Mesothelial cell of epicardium (in vitro differentiated cells): ENCODE data around the gene CEBPB. TPM values are rescaled to one million over a fixed set of nuclear protein-coding genes. Genes with fewer than 3 reads are reported as not detected.
"Not testable (repeated sequence)": the region's sequence is repeated elsewhere in the genome, so short reads cannot be mapped to it uniquely, and the experiment has no call there.

Source experiments
- DNase-seq, 2 experiments: peaks; one replicate each; pipeline ENCODE4 v3.0.0; 2021; ENCODE audit warnings: low spot score in 2 of 2; ENCODE audit not compliant: unreplicated experiment in 2 of 2
- H3K27ac Mint-ChIP-seq: 2 replicates; pipeline ENCODE4 v1.8.0; 2021; ENCODE audit warnings: mixed read lengths
- H3K27me3 Mint-ChIP-seq: 2 replicates; pipeline ENCODE4 v1.8.0; 2021; ENCODE audit warnings: low read depth, mixed read lengths
- H3K36me3 Mint-ChIP-seq: 2 replicates; pipeline ENCODE4 v1.8.0; 2021; ENCODE audit warnings: mixed read lengths
- H3K4me1 Mint-ChIP-seq: 2 replicates; pipeline ENCODE4 v1.8.0; 2021; ENCODE audit warnings: mixed read lengths
- H3K4me3 Mint-ChIP-seq: 2 replicates; pipeline ENCODE4 v1.8.0; 2021; ENCODE audit warnings: mild to moderate bottlenecking, moderate library complexity, mixed read lengths
- H3K9me3 Mint-ChIP-seq: 2 replicates; pipeline ENCODE4 v1.8.0; 2021; ENCODE audit warnings: mixed read lengths
- total RNA-seq: library from RNA; stranded (reverse); gene quantifications from 3 replicates; pipeline ENCODE4 v1.2.1, GENCODE V29; 2021
- TF ChIP-seq, protein P1 (sequence below): fragments of 200-600 bp; sonication (generic); IDR thresholded peaks from one replicate; pipeline ENCODE4 v1.5.0; 2021; ENCODE audit warnings: antibody characterized with exemption; ENCODE audit not compliant: unreplicated experiment

The CEBPB gene
- total RNA-seq, 1 donor from 2014 or later: 25.6 TPM

DNA sequence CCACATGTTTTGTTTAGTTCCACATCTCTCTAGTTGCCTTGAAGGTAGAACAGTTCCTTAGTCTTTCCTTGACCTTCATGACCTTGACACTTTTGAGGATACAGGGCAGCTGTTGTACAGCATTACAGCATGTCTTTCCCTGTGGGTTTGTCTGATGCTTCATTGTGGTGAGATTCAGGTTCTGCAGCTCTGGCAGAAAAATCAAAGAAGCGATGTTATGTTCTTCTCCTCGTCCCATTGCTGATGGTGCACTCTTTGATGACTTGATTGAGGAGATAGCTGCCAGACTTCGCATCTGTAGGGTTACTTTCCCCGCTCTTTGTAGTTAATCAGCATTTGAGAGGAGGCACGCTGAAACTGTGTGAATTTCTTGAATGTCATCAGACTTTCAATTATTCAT, 12.0 kb downstream of the CEBPB start:
- DNase-seq: no peak
- H3K4me1 Mint-ChIP-seq: peaks cover 3% of the 10 kb centered on the region
- H3K27me3 Mint-ChIP-seq: no peaks in the 10 kb centered on the region
- H3K36me3 Mint-ChIP-seq: peaks cover 2% of the 10 kb centered on the region
- no peak overlapping the region for H3K27ac Mint-ChIP-seq
- TF ChIP-seq, protein P1, sequence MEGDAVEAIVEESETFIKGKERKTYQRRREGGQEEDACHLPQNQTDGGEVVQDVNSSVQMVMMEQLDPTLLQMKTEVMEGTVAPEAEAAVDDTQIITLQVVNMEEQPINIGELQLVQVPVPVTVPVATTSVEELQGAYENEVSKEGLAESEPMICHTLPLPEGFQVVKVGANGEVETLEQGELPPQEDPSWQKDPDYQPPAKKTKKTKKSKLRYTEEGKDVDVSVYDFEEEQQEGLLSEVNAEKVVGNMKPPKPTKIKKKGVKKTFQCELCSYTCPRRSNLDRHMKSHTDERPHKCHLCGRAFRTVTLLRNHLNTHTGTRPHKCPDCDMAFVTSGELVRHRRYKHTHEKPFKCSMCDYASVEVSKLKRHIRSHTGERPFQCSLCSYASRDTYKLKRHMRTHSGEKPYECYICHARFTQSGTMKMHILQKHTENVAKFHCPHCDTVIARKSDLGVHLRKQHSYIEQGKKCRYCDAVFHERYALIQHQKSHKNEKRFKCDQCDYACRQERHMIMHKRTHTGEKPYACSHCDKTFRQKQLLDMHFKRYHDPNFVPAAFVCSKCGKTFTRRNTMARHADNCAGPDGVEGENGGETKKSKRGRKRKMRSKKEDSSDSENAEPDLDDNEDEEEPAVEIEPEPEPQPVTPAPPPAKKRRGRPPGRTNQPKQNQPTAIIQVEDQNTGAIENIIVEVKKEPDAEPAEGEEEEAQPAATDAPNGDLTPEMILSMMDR: no peak
- peaks cover 28% of the 10 kb centered on the region for H3K9me3 Mint-ChIP-seq
- no peak overlapping the region for H3K4me3 Mint-ChIP-seq

GRCh38 chr20:50203951-50204937, 13.6 kb downstream of the CEBPB start:
- H3K36me3 Mint-ChIP-seq: peaks cover 2% of the 10 kb centered on the region
- no peak overlapping the region for H3K4me3 Mint-ChIP-seq
- H3K27ac Mint-ChIP-seq: no peak overlapping the region
- peaks cover 28% of the 10 kb centered on the region for H3K9me3 Mint-ChIP-seq
- H3K27me3 Mint-ChIP-seq: no peaks in the 10 kb centered on the region
- no peak for DNase-seq
- TF ChIP-seq, protein P1: no peak
- H3K4me1 Mint-ChIP-seq: peaks cover 3% of the 10 kb centered on the region

DNA sequence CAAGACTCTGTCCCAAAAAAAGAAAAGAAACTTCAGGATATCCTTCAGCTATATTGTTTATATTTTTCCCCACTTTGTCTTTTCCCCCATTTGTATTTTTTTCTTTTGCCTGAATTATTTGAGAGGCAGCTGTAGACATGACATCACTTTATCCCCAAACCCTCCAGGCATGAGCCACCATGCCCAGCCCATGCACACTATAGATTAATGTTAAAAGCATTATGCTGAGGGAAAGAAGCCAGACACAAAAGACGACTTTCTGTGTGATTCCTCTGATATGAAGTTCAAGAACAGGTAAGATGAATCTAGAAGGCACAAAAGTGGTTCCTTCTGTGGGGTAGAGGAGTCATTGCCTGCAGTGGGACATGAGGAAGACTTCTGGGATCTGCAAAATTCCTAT, 16.4 kb downstream of the CEBPB start:
- Mint-ChIP-seq H3K4me3 (no peak overlapping the region), H3K27me3 (no peaks in the 10 kb centered on the region), H3K9me3 (peaks cover 20% of the 10 kb centered on the region), H3K36me3 (no peaks in the 10 kb centered on the region), H3K4me1 (peaks cover 13% of the 10 kb centered on the region), H3K27ac (no peak overlapping the region)
- no peak for DNase-seq
- TF ChIP-seq, protein P1: no peak

DNA sequence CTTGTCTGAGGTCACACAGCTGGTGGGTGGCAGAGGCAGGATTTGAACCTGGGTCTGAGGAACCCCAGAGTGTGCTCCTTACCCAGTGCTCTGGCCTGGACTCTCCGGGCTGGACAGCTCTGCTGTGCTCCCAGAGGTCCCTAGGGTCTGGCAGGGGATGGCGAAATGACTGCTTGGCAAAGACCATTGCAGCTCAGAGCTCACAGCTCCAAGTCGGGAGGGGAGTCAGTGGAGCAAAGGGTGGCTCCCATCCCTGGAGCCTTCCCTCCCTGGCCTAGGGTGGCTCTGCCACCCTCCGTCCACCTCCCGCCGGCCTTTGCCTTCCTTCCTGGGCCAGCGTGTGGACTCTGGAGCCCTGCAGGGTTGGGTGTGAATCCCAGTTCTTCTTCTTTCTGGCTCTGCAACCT, 17.5 kb downstream of the CEBPB start:
- Mint-ChIP-seq H3K36me3 (no peaks in the 10 kb centered on the region), H3K9me3 (peaks cover 14% of the 10 kb centered on the region), H3K4me3 (no peak overlapping the region), H3K4me1 (peaks cover 14% of the 10 kb centered on the region), H3K27me3 (no peaks in the 10 kb centered on the region), H3K27ac (no peak overlapping the region)
- DNase-seq: no peak
- TF ChIP-seq, protein P1: no peak

GRCh38 chr20:50208815-50209214, 18.2 kb downstream of the CEBPB start:
- peaks cover 14% of the 10 kb centered on the region for H3K4me1 Mint-ChIP-seq
- H3K27me3 Mint-ChIP-seq, H3K9me3 Mint-ChIP-seq, H3K36me3 Mint-ChIP-seq, H3K27ac Mint-ChIP-seq, DNase-seq, H3K4me3 Mint-ChIP-seq: not testable (repeated sequence)

DNA sequence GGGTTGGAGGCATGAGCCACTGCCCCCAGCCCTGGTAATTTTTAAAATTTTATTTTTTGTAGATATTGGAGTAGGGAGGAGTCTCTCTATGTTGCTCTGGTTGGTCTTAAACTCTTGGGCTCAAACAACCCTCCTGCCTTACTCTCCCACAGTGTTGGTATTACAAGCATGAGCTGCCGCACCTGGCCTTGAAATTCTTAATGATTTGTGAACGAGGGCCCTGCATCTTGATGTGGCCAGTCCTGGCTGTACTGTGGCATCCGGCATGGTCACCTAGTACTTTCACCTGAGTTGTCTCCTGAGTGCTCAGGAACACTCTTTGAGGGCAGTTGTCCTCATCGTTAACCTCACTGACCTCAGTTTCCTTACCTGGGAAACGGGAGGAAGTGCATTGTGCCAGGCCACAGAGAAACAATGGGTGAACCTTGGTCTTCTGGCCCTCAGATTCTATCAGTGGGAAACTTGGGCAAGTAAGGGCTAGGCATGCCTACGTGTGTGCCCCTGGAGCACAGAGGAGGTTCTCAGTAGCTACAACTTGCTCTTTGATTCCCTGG, 19.5 kb downstream of the CEBPB start:
- H3K27ac Mint-ChIP-seq: no peak overlapping the region
- TF ChIP-seq, protein P1: no peak
- peaks cover 17% of the 10 kb centered on the region for H3K4me1 Mint-ChIP-seq

More for the DNA sequence above, 19.5 kb downstream of the CEBPB start:
- Mint-ChIP-seq H3K27me3 (no peaks in the 10 kb centered on the region), H3K4me3 (no peak overlapping the region), H3K36me3 (no peaks in the 10 kb centered on the region), H3K9me3 (no peaks in the 10 kb centered on the region)
- DNase-seq: no peak
